Liver (tissue), 3 donors: Measurements from ENCODE around the gene SERTAD2.

ENCODE experiments used
- HNF4A ChIP-seq, 2 donors: conservative IDR thresholded peaks; 2 replicates each; pipeline ENCODE4 v1.6.1; 2016; ENCODE audit warnings: antibody characterized with exemption in 2 of 2, mild to moderate bottlenecking in 2 of 2
- JUND ChIP-seq, 2 donors: IDR thresholded peaks; 2 replicates each; pipeline ENCODE4 v1.6.1; 2016; ENCODE audit warnings: antibody characterized with exemption in 2 of 2
- MAX ChIP-seq: IDR thresholded peaks from 2 replicates; pipeline ENCODE4 v1.6.1; 2016; ENCODE audit warnings: antibody characterized with exemption
- ZBTB33 ChIP-seq: IDR thresholded peaks from 2 replicates; pipeline ENCODE4 v1.6.1; 2016; ENCODE audit warnings: antibody characterized with exemption
- TF ChIP-seq, protein P1 (sequence below): fragments of 150-350 bp; IDR thresholded peaks from 2 replicates; pipeline ENCODE4 v1.5.1; 2017; ENCODE audit warnings: improper control_type of control experiment, low read depth, low read length; ENCODE audit not compliant: missing input control
- donor health status: healthy.
- donor health status: healthy.

GRCh38 chr2:64624108-64624610 lies 29.6 kb downstream of the SERTAD2 start:
- TF ChIP-seq, protein P1, sequence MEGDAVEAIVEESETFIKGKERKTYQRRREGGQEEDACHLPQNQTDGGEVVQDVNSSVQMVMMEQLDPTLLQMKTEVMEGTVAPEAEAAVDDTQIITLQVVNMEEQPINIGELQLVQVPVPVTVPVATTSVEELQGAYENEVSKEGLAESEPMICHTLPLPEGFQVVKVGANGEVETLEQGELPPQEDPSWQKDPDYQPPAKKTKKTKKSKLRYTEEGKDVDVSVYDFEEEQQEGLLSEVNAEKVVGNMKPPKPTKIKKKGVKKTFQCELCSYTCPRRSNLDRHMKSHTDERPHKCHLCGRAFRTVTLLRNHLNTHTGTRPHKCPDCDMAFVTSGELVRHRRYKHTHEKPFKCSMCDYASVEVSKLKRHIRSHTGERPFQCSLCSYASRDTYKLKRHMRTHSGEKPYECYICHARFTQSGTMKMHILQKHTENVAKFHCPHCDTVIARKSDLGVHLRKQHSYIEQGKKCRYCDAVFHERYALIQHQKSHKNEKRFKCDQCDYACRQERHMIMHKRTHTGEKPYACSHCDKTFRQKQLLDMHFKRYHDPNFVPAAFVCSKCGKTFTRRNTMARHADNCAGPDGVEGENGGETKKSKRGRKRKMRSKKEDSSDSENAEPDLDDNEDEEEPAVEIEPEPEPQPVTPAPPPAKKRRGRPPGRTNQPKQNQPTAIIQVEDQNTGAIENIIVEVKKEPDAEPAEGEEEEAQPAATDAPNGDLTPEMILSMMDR: no peak
- TF ChIP-seq ZBTB33 (no peak), JUND (IDR thresholded peaks at IDR 0.05) (no peak), MAX (no peak), HNF4A (conservative IDR thresholded peaks at IDR 0.05) (no peak)
